GM12872 (cell line): ENCODE measurements around the gene FHIT.

ENCODE experiments used
- CTCF ChIP-seq: IDR thresholded peaks from 3 replicates; pipeline ENCODE4 v1.5.1; 2011; ENCODE audit warnings: low read depth, mild to moderate bottlenecking, low read length, moderate library complexity; ENCODE audit not compliant: insufficient read depth

Gene FHIT

GRCh38 chr3:59836531-59836930 is 1414.7 kb downstream of the FHIT start:
- no peak for TF ChIP-seq CTCF

GRCh38 chr3:59832702-59833101 is 1418.5 kb downstream of the FHIT start:
- no peak for TF ChIP-seq CTCF

DNA sequence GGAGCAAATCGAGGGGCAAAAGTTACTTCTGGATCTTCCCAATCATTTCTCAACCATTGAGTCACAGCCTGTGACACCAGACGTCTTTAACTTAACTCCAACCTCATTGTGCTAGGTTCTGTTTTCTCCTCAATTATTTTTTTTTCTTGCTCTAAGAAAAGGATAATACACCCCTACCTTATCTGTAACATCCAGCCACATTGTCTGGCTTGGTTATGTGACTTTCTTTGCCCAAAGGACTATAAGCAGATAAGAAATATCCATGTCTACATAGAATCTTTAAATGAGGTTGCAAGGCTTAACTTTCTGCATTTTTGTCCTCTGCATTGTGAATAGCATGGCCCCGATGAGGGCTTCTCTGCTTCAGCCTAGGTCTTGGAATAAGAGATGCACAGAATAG is 1419.0 kb downstream of the FHIT start:
- no peak for TF ChIP-seq CTCF

GRCh38 chr3:59831394-59831793 is 1419.9 kb downstream of the FHIT start:
- TF ChIP-seq CTCF = no peak

GRCh38 chr3:59829527-59829926 is 1421.7 kb downstream of the FHIT start:
- no peak for TF ChIP-seq CTCF

GRCh38 chr3:59824876-59825275 is 1426.4 kb downstream of the FHIT start:
- no peak for TF ChIP-seq CTCF

DNA sequence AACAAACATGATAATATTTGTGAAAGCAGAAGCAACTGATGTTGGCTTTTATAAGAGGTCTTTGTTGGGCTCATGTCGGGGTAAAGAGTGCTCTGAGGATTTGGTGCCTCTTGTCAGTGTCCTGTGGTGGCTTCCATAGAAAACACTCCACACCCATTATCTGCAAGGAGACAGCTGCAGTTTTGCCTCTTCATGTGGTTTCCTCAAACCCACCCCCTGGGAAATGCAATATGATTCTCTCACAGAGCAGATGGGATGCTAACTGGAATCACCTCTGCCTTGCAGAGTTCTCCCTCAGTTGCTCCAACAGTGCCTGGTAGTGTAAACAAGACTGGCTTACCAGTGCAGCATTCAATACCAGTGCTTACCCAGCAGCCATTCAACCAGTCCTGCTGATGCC is 1430.0 kb downstream of the FHIT start:
- no peak for TF ChIP-seq CTCF
